GM10847 (cell line): Measurements from ENCODE around the gene CDH13.

ENCODE experiments used
- POLR2A ChIP-seq: IDR thresholded peaks from 2 replicates; pipeline ENCODE4 v1.6.1; 2011; ENCODE audit not compliant: insufficient read length; ENCODE audit errors: extremely low read depth

Gene CDH13

GRCh38 chr16:83160287-83161020 lies 533.7 kb downstream of the CDH13 start:
- no peak for TF ChIP-seq POLR2A

- TF ChIP-seq POLR2A, result no peak
Measured at GRCh38 chr16:83162791-83163190, 536.0 kb downstream of the CDH13 start.

- TF ChIP-seq POLR2A, result no peak
Measured at GRCh38 chr16:83164816-83165215, 538.0 kb downstream of the CDH13 start.

- TF ChIP-seq POLR2A, result no peak
Measured at GRCh38 chr16:83171396-83171795, 544.6 kb downstream of the CDH13 start.

- TF ChIP-seq POLR2A, result no peak
Measured at GRCh38 chr16:83174671-83175070, 547.9 kb downstream of the CDH13 start.

GRCh38 chr16:83176802-83177201 lies 550.0 kb downstream of the CDH13 start:
- TF ChIP-seq POLR2A, result no peak

GRCh38 chr16:83185902-83186301 lies 559.1 kb downstream of the CDH13 start:
- TF ChIP-seq POLR2A, result no peak

GRCh38 chr16:83187405-83187804 lies 560.6 kb downstream of the CDH13 start:
- no peak for TF ChIP-seq POLR2A

GRCh38 chr16:83196796-83197195 lies 570.0 kb downstream of the CDH13 start:
- no peak for TF ChIP-seq POLR2A

GRCh38 chr16:83197450-83197849 lies 570.7 kb downstream of the CDH13 start:
- no peak for TF ChIP-seq POLR2A

- TF ChIP-seq POLR2A, result no peak
Measured at GRCh38 chr16:83198977-83199376, 572.2 kb downstream of the CDH13 start.

- no peak for TF ChIP-seq POLR2A
Measured at GRCh38 chr16:83200005-83200779, 573.4 kb downstream of the CDH13 start.

- TF ChIP-seq POLR2A, result no peak
Measured at GRCh38 chr16:83201748-83202147, 575.0 kb downstream of the CDH13 start.

GRCh38 chr16:83205896-83206295 lies 579.1 kb downstream of the CDH13 start:
- no peak for TF ChIP-seq POLR2A

GRCh38 chr16:83206426-83206825 lies 579.7 kb downstream of the CDH13 start:
- no peak for TF ChIP-seq POLR2A

- no peak for TF ChIP-seq POLR2A
Measured at GRCh38 chr16:83211711-83212110, 584.9 kb downstream of the CDH13 start.
